ENCODE measurements around the gene LDLRAD3.
A peak's percentile ranks its signal among the peaks of the same experiment; 100 is the strongest.

LDLRAD3 gene

GRCh38 chr11:35968386-35969088, 24.7 kb downstream of the LDLRAD3 start:
- peaks cover 57% of the 10 kb centered on the region for H3K4me1 Mint-ChIP-seq
- peaks cover 15% of the 10 kb centered on the region for H3K9me3 Mint-ChIP-seq
- peaks cover 28% of the 10 kb centered on the region for H3K36me3 Mint-ChIP-seq (ENCODE audit: low read depth)
- no peaks in the 10 kb centered on the region for H3K27me3 Mint-ChIP-seq (ENCODE audit: low read depth)
- no peak overlapping the region for H3K4me3 Mint-ChIP-seq
- TF ChIP-seq CTCF (IDR thresholded peaks at IDR 0.05; ENCODE audit: unreplicated experiment in 3 of 3) = no peak
- peak overlapping the region; percentile 4 to 61 (median 4) for H3K27ac Mint-ChIP-seq

- Mint-ChIP-seq H3K27ac (peak overlapping the region in 2 of 3 experiments; percentile 4 to 61), H3K4me3 (no peak overlapping the region), H3K4me1 (peaks cover 50% of the 10 kb centered on the region), H3K27me3 (ENCODE audit: low read depth) (no peaks in the 10 kb centered on the region), H3K9me3 (peaks cover 20% of the 10 kb centered on the region), H3K36me3 (ENCODE audit: low read depth) (peaks cover 31% of the 10 kb centered on the region)
- TF ChIP-seq CTCF (IDR thresholded peaks at IDR 0.05; ENCODE audit: unreplicated experiment in 3 of 3) = no peak
These were observed 25.5 kb downstream of the LDLRAD3 start for GRCh38 chr11:35969089-35970042.

GRCh38 chr11:35970445-35970844, 26.6 kb downstream of the LDLRAD3 start:
- no peak for TF ChIP-seq CTCF (IDR thresholded peaks at IDR 0.05; ENCODE audit: unreplicated experiment in 3 of 3)
- Mint-ChIP-seq H3K36me3 (ENCODE audit: low read depth) (peaks cover 39% of the 10 kb centered on the region), H3K4me3 (no peak overlapping the region), H3K9me3 (peaks cover 27% of the 10 kb centered on the region), H3K4me1 (peaks cover 42% of the 10 kb centered on the region), H3K27me3 (ENCODE audit: low read depth) (no peaks in the 10 kb centered on the region), H3K27ac (no peak overlapping the region)

- H3K9me3 Mint-ChIP-seq = peaks cover 36% of the 10 kb centered on the region
- H3K4me1 Mint-ChIP-seq = peaks cover 35% of the 10 kb centered on the region
- no peak for TF ChIP-seq CTCF (IDR thresholded peaks at IDR 0.05; ENCODE audit: unreplicated experiment in 3 of 3)
- no peak overlapping the region for H3K4me3 Mint-ChIP-seq
- peaks cover 51% of the 10 kb centered on the region for H3K36me3 Mint-ChIP-seq (ENCODE audit: low read depth)
- H3K27me3 Mint-ChIP-seq (ENCODE audit: low read depth) = no peaks in the 10 kb centered on the region
- H3K27ac Mint-ChIP-seq = no peak overlapping the region
These were observed 28.1 kb downstream of the LDLRAD3 start for GRCh38 chr11:35971841-35972422.

GRCh38 chr11:35974882-35975589, 31.2 kb downstream of the LDLRAD3 start:
- H3K4me1 Mint-ChIP-seq = peaks cover 40% of the 10 kb centered on the region
- peaks cover 36% of the 10 kb centered on the region for H3K9me3 Mint-ChIP-seq
- TF ChIP-seq CTCF (IDR thresholded peaks at IDR 0.05; ENCODE audit: unreplicated experiment in 3 of 3) = no peak
- peaks cover 55% of the 10 kb centered on the region for H3K36me3 Mint-ChIP-seq (ENCODE audit: low read depth)
- H3K4me3 Mint-ChIP-seq = no peak overlapping the region
- H3K27me3 Mint-ChIP-seq (ENCODE audit: low read depth) = no peaks in the 10 kb centered on the region
- no peak overlapping the region for H3K27ac Mint-ChIP-seq

Measured in nephron (organoid).